ENCODE measurements around the gene SKI.

DNA sequence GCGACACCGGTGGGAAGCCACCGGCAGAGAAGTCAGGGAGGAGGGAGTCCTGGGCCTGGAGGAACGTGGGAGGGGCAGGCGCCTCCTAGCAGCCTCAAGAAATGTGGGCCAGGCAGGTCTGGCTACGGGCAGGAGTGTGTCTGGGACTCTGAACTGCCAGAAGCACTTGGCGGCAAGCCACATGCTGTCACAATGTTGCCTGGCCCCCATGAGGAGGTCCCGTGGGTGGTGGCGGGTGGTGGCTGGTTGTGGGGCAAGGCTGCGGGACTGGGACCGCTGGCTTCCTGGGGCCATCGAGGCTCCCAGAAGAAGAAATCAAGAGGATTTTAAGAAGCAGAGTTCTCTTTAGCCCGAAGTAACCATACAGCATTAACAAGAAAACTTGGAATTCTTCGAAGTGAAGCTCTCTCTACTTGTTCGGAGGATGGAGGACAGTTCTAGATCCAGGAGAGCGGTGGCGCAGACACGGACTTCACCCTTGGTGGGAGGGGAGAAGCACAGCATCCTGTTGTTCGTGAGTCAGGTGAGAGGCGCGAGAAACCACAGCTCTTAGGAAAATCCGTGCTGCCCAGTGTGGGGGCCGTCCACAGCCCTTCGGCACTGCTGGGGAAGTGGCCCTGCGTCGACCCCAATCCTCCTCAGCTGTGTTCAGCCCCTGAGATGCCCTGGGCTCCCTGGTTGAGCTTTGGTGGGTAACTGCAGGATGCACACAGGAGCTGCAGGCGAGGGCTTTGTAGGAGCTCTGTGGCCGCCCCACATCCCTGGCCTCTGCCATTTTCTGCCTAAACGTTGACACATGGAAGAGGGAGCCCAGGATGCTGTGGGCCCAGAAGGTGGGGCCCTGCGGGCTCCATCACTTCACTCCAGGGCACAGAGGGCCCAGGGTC, 12.4 kb downstream of the SKI start:
- no peak for TF ChIP-seq ZNF274 (IDR thresholded peaks at IDR 0.05; ENCODE audit: low read depth, low read length)
- no peak for TF ChIP-seq YY1 (IDR thresholded peaks at IDR 0.05; ENCODE audit: insufficient read depth, insufficient read length)
